ENCODE results near the gene SIGLEC9.

GRCh38 chr19:51123381-51123800, 1.3 kb upstream of the SIGLEC9 start:
- TF ChIP-seq, protein P1, sequence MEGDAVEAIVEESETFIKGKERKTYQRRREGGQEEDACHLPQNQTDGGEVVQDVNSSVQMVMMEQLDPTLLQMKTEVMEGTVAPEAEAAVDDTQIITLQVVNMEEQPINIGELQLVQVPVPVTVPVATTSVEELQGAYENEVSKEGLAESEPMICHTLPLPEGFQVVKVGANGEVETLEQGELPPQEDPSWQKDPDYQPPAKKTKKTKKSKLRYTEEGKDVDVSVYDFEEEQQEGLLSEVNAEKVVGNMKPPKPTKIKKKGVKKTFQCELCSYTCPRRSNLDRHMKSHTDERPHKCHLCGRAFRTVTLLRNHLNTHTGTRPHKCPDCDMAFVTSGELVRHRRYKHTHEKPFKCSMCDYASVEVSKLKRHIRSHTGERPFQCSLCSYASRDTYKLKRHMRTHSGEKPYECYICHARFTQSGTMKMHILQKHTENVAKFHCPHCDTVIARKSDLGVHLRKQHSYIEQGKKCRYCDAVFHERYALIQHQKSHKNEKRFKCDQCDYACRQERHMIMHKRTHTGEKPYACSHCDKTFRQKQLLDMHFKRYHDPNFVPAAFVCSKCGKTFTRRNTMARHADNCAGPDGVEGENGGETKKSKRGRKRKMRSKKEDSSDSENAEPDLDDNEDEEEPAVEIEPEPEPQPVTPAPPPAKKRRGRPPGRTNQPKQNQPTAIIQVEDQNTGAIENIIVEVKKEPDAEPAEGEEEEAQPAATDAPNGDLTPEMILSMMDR (conservative IDR thresholded peaks at IDR 0.05): no peak
- no peak for TF ChIP-seq ZFX (IDR thresholded peaks at IDR 0.05)

All from C4-2B (cell line).